Transverse colon (tissue), 4 donors: ENCODE results near the gene ARRDC3.

Experiments
- CTCF ChIP-seq, 5 experiments: fragments of 200-600 bp in 3 of 5; fragments of 450-650 bp in 2 of 5; sonication (generic) in 3 of 5; IDR thresholded peaks; 1 replicate in 2 of 5; 2 replicates in 3 of 5; pipeline ENCODE4 v1.5.1; 2016 to 2017; ENCODE audit warnings: antibody characterized with exemption in 5 of 5, inconsistent platforms in 3 of 5, mild to moderate bottlenecking in 2 of 5, moderate library complexity in 1 of 5
- EP300 ChIP-seq: sonication (generic); formaldehyde crosslinking; IDR thresholded peaks from one replicate; pipeline ENCODE4 v1.6.1; 2017; ENCODE audit warnings: antibody characterized with exemption, low read depth
- POLR2A ChIP-seq: fragments of 450-650 bp; IDR thresholded peaks from one replicate; pipeline ENCODE4 v1.6.1; 2016; ENCODE audit warnings: antibody characterized with exemption, mild to moderate bottlenecking, moderate library complexity
- POLR2AphosphoS5 ChIP-seq, 3 donors: sonication (generic); formaldehyde crosslinking; IDR thresholded peaks; one replicate each; pipeline ENCODE4 v1.6.1; 2016; ENCODE audit warnings: antibody characterized with exemption in 3 of 3

DNA sequence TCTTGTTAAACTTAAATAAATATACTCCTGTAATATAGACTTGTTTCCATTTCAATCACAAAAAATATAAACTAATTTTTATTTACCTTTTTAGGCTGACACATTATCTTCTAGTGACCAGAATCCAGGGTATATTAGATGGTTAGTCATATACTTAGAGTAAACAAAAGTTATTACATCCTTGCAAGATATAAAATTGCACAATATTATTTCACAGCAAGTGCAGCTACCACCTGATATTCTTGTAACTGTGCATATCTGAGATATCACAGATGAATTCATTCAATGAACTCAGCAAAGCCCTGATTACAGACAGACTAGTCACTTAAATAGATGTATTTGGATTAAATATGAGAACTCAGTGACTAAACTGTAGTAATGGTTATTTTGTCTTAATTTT, 25.6 kb upstream of the ARRDC3 start:
- no peak for TF ChIP-seq CTCF (IDR thresholded peaks at IDR 0.05)
- TF ChIP-seq POLR2A: no peak
- no peak for TF ChIP-seq POLR2AphosphoS5 (IDR thresholded peaks at IDR 0.05)
- no peak for TF ChIP-seq EP300
